HCT116 (cell line): Measurements from ENCODE around the gene LPIN1.

Experiments used
- EZH2 ChIP-seq: fragments of 200-600 bp; sonication (generic); IDR thresholded peaks from 2 replicates; pipeline ENCODE4 v1.6.1; 2017; ENCODE audit warnings: antibody characterized with exemption, mixed run types
- ZBTB33 ChIP-seq: IDR thresholded peaks from 2 replicates; pipeline ENCODE4 v1.6.1; 2011; ENCODE audit warnings: mild to moderate bottlenecking, low read length, moderate library complexity; ENCODE audit not compliant: insufficient replicate concordance; ENCODE audit errors: extremely low read depth

- TF ChIP-seq EZH2 (no peak), ZBTB33 (no peak)
Observed at GRCh38 chr2:11819235-11819729, 72.8 kb downstream of the LPIN1 start.
